ENCODE data around the gene ZFAND5. TPM values are rescaled to one million over a fixed set of nuclear protein-coding genes. Genes with fewer than 3 reads are reported as not detected.

The ZFAND5 gene
- polyA plus RNA-seq, 1 donor from 2014 or later, result 338 TPM

GRCh38 chr9:72349240-72349639 is 15.8 kb downstream of the ZFAND5 start:
- Histone ChIP-seq H3K4me2 (ENCODE audit: low read length) (no peak overlapping the region), H3K79me2 (replicated peaks; ENCODE audit: insufficient read depth, low read length) (no peaks in the 10 kb centered on the region), H3F3A (ENCODE audit: insufficient read depth, low read length, poor library complexity, severe bottlenecking) (no peaks in the 10 kb centered on the region), H3K9me3 (ENCODE audit: low read length) (no peaks in the 10 kb centered on the region), H2AFZ (ENCODE audit: low read depth, low read length) (no peak overlapping the region), H3K9ac (ENCODE audit: low read length) (no peak overlapping the region), H3K9me2 (ENCODE audit: insufficient read depth, low read length) (no peaks in the 10 kb centered on the region), H3K36me3 (ENCODE audit: insufficient read depth, low read length) (no peaks in the 10 kb centered on the region), H3K27ac (ENCODE audit: low read length) (no peak overlapping the region), H3K4me3 (ENCODE audit: low read length) (no peak overlapping the region), H3K27me3 (ENCODE audit: insufficient read depth, low read depth, low read length) (no peaks in the 10 kb centered on the region), H4K20me1 (ENCODE audit: insufficient read depth) (peaks cover 5% of the 10 kb centered on the region)
- no peak for TF ChIP-seq EP300 (conservative IDR thresholded peaks at IDR 0.05; ENCODE audit: poor library complexity, severe bottlenecking)
- TF ChIP-seq RAD21 (conservative IDR thresholded peaks at IDR 0.05), result no peak
- no peak for TF ChIP-seq SMC3 (conservative IDR thresholded peaks at IDR 0.05; ENCODE audit: poor library complexity)
- TF ChIP-seq MXI1 (conservative IDR thresholded peaks at IDR 0.05; ENCODE audit: poor library complexity, severe bottlenecking), result no peak
- no peak for TF ChIP-seq EZH2 (IDR thresholded peaks at IDR 0.05; ENCODE audit: borderline replicate concordance, insufficient read depth, low read length, poor library complexity, severe bottlenecking)
- no peak for TF ChIP-seq TAF1 (IDR thresholded peaks at IDR 0.05; ENCODE audit: low read depth)

DNA sequence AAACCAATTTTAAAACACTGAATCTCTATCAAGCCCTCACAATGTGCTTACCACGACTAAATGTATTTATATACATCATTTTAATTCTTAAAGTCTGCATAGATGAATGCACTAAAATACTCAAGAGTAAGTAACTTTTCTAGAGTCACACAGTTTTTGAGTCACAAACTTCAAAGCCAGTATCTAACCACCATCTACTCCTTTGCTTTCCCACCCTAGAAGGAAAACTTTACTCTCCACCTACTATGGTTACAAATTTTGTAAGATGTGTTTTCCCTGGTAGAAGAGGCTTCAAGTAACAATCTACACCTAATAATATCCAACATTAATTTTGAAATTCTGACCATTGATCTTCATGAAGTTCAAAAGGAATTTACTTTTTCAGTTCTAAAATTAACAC is 18.7 kb downstream of the ZFAND5 start:
- Histone ChIP-seq H3K9ac (ENCODE audit: low read length) (no peak overlapping the region), H4K20me1 (ENCODE audit: insufficient read depth) (no peaks in the 10 kb centered on the region), H3K4me3 (ENCODE audit: low read length) (no peak overlapping the region), H2AFZ (ENCODE audit: low read depth, low read length) (no peak overlapping the region), H3F3A (ENCODE audit: insufficient read depth, low read length, poor library complexity, severe bottlenecking) (no peaks in the 10 kb centered on the region), H3K79me2 (replicated peaks; ENCODE audit: insufficient read depth, low read length) (no peaks in the 10 kb centered on the region), H3K9me2 (ENCODE audit: insufficient read depth, low read length) (no peaks in the 10 kb centered on the region), H3K36me3 (ENCODE audit: insufficient read depth, low read length) (no peaks in the 10 kb centered on the region), H3K9me3 (ENCODE audit: low read length) (no peaks in the 10 kb centered on the region), H3K27ac (ENCODE audit: low read length) (no peak overlapping the region), H3K4me2 (ENCODE audit: low read length) (no peak overlapping the region), H3K27me3 (ENCODE audit: insufficient read depth, low read depth, low read length) (no peaks in the 10 kb centered on the region)
- TF ChIP-seq TAF1 (IDR thresholded peaks at IDR 0.05; ENCODE audit: low read depth), result no peak
- TF ChIP-seq RAD21 (conservative IDR thresholded peaks at IDR 0.05), result no peak
- TF ChIP-seq EP300 (conservative IDR thresholded peaks at IDR 0.05; ENCODE audit: poor library complexity, severe bottlenecking), result no peak
- TF ChIP-seq SMC3 (conservative IDR thresholded peaks at IDR 0.05; ENCODE audit: poor library complexity), result no peak
- TF ChIP-seq REST (IDR thresholded peaks at IDR 0.05; ENCODE audit: borderline replicate concordance), result no peak

DNA sequence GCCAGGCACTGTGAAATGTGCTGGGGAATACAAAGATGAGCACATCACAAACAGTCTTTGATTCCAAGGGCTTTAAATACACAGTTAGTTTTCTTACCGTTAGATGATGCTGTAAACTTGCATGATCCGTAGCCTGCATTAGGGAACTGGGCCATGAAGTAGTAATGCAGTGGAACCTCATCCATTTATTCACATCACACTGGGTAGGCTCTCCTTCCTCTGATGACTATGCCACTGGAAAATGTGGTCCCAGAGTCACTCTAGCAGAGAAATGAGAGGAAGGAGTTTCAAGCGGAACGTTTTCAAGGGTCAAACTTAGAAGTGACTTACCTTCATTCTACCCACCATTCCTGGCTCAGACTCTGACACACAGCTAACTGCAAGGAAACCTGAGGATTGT is 26.4 kb downstream of the ZFAND5 start:
- no peaks in the 10 kb centered on the region for H3K36me3 ChIP-seq (ENCODE audit: insufficient read depth, low read length)
- H3K9me3 ChIP-seq (ENCODE audit: low read length), result no peaks in the 10 kb centered on the region
- H3K4me3 ChIP-seq (ENCODE audit: low read length), result no peak overlapping the region
- no peaks in the 10 kb centered on the region for H3K79me2 ChIP-seq (replicated peaks; ENCODE audit: insufficient read depth, low read length)
- H3K27ac ChIP-seq (ENCODE audit: low read length), result no peak overlapping the region
- H2AFZ ChIP-seq (ENCODE audit: low read depth, low read length), result no peak overlapping the region
- no peak overlapping the region for H3K9ac ChIP-seq (ENCODE audit: low read length)
- no peak for TF ChIP-seq EP300 (conservative IDR thresholded peaks at IDR 0.05; ENCODE audit: poor library complexity, severe bottlenecking)
- no peaks in the 10 kb centered on the region for H4K20me1 ChIP-seq (ENCODE audit: insufficient read depth)
- H3K4me2 ChIP-seq (ENCODE audit: low read length), result no peak overlapping the region
- H3F3A ChIP-seq (ENCODE audit: insufficient read depth, low read length, poor library complexity, severe bottlenecking), result no peaks in the 10 kb centered on the region
- H3K27me3 ChIP-seq (ENCODE audit: insufficient read depth, low read depth, low read length), result no peaks in the 10 kb centered on the region
- no peaks in the 10 kb centered on the region for H3K9me2 ChIP-seq (ENCODE audit: insufficient read depth, low read length)

All from neural cell (in vitro differentiated cells).